Epithelial cell of proximal tubule (primary cell): Measurements from ENCODE around the gene PPP1R3C. TPM values are rescaled to one million over a fixed set of nuclear protein-coding genes. Genes with fewer than 3 reads are reported as not detected.

Experiments used
- DNase-seq: peaks from one replicate; pipeline ENCODE4 v3.0.0-alpha.2; 2011; ENCODE audit warnings: low read depth
- H3K4me3 ChIP-seq: 2 replicates; pipeline ENCODE4 v1.5.1; 2011; ENCODE audit warnings: low read depth, mild to moderate bottlenecking, low read length
- total RNA-seq: library from RNA; depleted of rRNA; stranded (reverse); fragments of >200 nt; gene quantifications from 2 replicates; pipeline ENCODE4 v1.2.3, GENCODE V29; 2015
- TF ChIP-seq, protein P1 (sequence below): conservative IDR thresholded peaks from 2 replicates; pipeline ENCODE4 v1.5.1; 2012; ENCODE audit warnings: low read depth, mild to moderate bottlenecking, low read length

The PPP1R3C gene
- total RNA-seq, 1 donor from 2014 or later: 2.1 TPM

DNA sequence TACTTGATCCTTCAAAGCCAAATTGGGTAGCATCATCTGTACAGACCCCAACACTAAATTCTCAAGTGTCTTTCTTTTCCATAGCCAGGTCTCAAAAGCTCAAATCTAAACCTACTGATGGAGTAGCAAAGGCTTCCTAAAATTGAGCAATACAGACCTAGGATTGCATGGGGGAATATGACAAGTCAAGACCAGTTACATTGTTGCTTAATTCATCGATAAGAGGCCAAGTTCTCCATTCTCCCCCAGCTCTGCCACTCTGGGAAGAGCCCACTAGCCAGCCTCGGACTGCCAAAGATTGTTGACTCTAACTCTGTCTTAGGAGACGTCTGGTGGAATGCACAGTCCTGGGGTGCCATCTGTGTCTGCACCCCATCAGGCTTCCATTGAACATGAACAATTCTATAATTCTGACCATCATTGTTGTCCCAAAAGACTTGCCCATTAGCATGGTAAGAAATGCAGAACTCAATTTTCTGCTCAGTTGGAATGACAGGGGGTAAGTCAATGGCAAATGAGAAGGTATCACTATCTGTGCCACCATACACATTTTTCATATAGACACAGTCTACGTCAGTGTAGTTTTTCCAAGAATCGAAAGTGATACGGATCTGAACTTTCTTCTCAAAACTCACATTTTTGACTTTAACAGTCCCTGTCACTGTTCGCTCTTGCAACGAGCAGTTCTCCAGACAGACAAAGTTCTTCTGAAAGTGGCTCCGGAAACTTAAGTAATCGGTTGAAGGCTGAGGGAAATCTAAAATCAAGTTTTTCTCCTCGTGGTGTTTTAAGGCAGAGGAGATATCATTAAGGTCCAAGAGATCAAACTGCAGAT is 2.9 kb downstream of the PPP1R3C start:
- DNase-seq: no peak
- H3K4me3 ChIP-seq: no peak overlapping the region
- TF ChIP-seq, protein P1, sequence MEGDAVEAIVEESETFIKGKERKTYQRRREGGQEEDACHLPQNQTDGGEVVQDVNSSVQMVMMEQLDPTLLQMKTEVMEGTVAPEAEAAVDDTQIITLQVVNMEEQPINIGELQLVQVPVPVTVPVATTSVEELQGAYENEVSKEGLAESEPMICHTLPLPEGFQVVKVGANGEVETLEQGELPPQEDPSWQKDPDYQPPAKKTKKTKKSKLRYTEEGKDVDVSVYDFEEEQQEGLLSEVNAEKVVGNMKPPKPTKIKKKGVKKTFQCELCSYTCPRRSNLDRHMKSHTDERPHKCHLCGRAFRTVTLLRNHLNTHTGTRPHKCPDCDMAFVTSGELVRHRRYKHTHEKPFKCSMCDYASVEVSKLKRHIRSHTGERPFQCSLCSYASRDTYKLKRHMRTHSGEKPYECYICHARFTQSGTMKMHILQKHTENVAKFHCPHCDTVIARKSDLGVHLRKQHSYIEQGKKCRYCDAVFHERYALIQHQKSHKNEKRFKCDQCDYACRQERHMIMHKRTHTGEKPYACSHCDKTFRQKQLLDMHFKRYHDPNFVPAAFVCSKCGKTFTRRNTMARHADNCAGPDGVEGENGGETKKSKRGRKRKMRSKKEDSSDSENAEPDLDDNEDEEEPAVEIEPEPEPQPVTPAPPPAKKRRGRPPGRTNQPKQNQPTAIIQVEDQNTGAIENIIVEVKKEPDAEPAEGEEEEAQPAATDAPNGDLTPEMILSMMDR: no peak

DNA sequence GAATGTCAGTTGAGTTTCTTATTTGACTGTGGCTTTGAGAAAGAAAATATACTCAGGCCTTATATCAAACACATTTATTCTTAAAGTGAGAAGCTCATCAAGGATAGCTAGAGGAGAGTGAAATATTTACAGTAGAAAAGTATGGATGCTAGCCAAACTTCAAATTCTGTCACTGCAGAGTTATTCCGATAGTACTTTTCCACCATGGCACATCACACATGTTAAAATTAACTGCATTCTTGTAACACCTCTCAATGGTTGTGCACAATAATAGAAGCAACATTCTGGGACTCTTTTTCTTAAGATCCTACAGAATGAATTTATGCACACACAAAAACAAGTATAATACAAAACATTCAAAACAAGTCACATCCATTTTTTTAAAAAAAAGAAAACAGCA is 4.5 kb downstream of the PPP1R3C start:
- TF ChIP-seq, protein P1: no peak
- no peak for DNase-seq
- H3K4me3 ChIP-seq: no peak overlapping the region

DNA sequence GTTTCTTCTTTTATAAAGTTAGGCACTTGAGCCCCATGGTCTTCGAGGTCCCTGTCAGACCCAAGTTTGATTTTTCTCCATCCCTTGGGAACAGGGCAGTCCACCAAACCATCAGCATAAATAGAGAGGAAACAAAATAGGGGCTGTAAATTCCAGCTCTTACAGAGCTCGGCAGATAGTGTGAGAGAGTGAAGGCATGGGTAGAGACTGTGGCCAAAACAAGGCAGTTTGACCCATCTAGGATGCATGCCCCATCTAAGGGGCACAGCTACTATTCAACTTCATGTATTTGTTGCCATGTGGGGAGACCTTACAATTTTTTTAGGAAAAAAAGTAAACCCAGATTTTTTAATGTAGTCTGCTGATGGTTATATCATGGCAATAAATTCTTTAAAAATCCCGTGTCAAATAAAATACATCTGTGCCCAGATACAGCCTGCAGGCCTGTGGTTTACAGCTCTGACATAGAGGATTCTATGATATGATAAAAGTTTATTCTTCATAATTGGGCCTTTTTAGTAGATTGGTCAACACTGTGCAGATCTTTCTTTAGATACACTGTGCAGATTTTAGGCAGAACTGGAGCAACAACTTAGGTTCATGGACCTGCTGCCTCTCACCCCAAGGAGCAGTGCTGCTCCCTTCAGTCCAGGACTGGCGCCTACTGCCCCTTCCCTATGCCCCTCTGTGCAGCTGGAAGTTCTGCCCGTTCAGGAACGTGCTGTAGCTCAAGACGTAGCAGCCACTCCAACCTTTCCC is 5.3 kb downstream of the PPP1R3C start:
- TF ChIP-seq, protein P1: peak; percentile 4
- no peak overlapping the region for H3K4me3 ChIP-seq
- DNase-seq: no peak

DNA sequence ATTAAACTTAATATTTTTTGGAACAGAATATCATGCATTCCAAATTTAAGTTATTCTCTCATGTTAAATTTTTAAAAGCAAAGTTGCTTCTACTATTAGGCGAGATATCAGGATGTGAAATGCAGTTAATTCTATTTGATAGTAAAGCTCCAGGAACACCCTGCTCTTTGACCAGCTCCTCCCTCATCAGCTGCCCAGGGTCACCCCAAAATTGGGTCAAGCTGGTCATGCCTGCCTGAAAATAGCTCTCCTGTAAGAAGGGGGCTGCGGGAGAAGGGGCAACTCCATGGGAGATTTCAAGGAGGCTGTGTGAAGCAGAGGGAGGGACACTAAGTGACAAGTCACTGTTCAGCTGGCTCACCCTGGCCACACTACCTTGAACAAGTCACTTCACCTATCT is 5.9 kb downstream of the PPP1R3C start:
- TF ChIP-seq, protein P1: no peak
- DNase-seq: no peak
- no peak overlapping the region for H3K4me3 ChIP-seq

DNA sequence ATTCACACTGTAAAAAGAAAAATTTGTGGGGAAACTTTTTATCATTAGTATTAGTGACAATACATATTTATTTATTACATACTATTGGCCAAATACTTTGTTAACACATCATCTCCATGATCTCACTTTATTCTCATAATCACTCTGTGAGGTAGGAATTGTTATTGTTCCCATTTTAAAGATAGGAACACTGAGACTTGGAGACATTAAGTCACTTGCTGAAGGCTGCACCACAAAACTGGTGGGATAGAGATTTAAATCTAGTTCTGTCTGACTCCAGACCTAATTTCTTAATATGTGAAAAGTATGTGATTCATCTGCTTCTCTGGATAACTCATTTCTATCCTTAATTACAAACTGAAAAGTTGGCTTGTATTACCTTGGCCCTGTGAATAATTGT is 8.2 kb downstream of the PPP1R3C start:
- TF ChIP-seq, protein P1: no peak
- no peak for DNase-seq
- no peak overlapping the region for H3K4me3 ChIP-seq

DNA sequence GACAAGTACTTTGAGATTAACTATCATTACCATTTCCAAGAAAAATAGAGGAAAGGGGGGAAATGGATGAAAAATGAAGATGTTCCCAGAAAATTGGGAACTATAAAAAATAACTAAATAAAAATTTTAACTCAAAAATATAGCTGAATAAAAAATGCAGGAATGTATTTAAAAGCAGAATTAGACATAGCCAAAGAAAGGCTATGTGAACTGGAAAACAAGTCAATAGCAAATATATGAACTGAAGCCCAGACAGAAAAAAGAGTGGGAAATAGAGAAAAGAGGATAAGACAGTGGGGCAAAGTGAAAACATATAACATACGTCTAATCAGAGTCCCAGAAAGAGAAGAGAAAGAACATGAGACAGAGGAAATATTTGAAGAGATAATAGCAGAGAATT is 10.3 kb downstream of the PPP1R3C start:
- TF ChIP-seq, protein P1: no peak
- no peak overlapping the region for H3K4me3 ChIP-seq
- no peak for DNase-seq
